GM19099 (cell line): Measurements from ENCODE around the gene HLA-G.

ENCODE experiments used
- POLR2A ChIP-seq: IDR thresholded peaks from 3 replicates; pipeline ENCODE4 v1.6.1; 2011; ENCODE audit warnings: low read depth; ENCODE audit not compliant: insufficient read length; ENCODE audit errors: extremely low read depth

HLA-G gene

DNA sequence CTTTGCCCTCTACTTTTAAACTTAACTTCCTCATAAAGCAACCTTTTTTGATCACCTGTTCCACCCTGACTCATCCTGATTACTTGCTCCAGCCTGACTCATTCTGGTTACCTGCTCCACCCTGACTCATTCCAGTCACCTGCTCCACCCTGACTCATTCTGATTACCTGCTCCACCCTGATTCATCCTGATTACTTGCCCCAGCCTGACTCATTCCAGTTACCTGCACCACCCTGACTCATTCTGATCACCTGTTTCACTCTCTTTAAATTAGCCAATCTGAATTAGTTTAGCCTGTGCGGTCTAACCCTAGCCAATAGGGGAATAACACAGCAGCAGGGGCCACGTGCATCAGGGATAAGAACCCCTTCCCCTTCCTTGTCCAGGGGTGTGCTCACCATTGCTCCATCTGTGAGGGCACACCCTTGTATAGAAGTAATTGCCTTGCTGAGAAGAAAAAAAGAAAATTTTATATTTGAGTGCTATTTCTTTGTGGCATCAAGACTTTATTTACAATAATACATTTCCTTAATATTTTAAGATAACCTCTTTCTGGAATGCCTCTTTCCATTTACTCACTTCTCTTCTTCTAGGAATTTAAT lies 17.9 kb downstream of the HLA-G start:
- TF ChIP-seq POLR2A = no peak

DNA sequence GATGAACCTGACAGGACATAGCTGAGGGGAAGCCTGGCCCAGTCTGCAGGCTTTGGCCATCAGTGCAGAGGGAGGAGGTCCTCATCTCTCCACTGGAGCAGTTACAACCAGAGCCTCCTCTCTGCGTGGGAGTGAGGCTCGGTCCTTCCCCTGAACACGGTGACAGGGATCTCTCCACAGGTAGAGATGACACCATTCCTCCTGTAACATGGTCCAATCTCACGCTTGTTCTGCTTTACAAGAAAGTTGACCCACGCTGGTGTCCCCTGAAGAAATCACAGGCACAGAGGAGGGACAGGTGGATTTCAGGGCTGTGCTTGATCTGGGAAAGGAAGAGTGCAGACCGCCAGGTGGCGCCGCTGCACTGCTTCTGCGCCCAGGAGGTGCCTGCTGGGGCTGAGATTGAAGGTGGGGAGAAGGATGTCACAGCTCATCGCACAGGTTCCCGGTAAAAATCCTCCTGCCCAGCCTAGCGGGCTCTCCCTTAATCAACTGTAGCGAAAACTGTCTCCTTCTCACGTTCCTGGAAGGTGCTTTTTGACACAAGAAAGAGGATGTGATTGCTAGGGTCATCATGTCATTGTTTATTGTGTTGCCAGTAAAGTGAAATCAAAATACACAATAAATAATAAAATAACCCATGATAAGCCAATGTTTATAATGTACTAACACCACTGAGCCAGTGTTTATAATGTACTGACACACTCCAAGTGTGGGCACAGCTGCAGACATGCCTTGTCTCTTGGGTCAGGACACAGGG lies 20.4 kb downstream of the HLA-G start:
- no peak for TF ChIP-seq POLR2A

DNA sequence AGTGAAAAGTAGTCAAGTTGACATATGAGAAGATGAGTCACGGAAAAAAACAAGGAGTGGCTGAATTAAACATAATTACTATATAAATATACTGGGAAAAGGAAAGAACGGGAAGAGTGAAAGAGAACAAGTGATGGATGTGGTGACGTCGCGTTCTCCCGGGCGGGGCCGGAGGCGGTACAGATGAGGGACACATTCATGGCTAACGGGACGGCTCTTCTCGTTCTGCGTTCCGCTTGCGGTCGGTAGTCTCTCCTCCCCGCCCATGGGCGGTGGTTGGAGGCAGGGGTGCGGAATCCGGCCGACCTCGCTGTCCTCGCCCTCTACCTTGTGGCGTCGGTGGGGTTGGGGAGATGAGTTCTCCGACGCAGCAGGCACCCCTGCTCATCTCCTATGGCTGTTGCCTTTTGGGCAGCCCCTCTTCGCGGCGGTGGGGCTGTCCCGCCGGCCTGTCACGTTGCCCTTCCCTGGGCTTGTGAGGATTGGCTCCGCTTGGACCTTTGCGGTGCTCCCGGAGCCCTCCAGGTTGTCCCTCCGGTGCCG lies 22.5 kb downstream of the HLA-G start:
- no peak for TF ChIP-seq POLR2A

DNA sequence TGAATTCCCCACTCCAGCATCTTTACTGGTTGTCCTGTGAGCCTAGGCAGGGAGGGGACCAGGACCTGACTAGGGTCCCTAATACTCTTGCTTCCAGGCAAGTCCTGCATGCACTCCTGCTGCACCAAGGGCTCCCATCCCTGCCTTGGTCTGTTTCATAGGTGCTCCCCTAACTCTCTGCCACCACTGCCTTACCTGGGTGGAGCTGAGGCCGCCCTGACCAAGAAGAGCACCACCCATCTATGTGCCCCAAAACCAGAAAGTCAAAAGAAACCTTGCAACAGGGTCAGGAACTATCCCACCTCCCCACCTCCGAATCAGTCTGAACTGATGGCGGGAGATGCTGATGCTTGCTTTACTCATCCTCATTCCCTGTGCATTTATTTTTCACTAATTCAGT lies 23.6 kb downstream of the HLA-G start:
- no peak for TF ChIP-seq POLR2A

DNA sequence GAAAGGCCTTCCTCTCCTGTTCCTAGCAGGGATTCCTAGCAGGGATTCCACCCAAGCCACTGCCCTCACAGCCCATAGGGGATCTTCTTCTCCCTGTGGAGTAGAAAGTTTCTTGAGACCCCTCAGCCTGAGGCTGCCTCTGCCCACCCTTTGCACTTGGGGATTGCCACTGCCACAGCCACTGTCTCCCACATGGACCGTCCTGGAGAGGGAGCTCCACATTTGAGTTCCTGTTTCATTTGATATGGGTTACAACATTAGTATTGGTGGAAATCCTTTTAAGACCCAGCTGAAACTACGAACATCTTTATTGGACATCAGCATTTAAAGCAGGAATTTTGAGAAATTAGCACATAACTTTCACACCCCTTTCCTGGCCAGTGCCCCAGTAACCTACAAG lies 25.6 kb downstream of the HLA-G start:
- TF ChIP-seq POLR2A = no peak

DNA sequence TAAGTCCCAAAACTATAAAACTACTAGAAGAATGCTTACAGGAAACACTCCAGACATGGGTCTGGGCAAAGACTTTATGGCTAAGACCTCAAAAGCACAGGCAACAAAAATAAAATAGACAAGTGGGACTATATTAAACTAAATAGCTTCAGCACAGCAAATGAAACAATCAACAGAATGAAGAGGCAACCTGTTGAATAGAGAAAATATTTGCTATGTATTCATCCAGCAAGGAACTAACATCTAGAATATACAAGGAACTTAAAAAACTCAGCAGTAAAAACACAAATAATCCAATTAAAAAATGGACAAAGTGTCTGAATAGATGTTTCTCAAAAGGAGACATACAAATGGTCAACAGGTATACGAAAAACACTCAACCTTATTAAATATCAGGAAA lies 30.4 kb downstream of the HLA-G start:
- TF ChIP-seq POLR2A = no peak

DNA sequence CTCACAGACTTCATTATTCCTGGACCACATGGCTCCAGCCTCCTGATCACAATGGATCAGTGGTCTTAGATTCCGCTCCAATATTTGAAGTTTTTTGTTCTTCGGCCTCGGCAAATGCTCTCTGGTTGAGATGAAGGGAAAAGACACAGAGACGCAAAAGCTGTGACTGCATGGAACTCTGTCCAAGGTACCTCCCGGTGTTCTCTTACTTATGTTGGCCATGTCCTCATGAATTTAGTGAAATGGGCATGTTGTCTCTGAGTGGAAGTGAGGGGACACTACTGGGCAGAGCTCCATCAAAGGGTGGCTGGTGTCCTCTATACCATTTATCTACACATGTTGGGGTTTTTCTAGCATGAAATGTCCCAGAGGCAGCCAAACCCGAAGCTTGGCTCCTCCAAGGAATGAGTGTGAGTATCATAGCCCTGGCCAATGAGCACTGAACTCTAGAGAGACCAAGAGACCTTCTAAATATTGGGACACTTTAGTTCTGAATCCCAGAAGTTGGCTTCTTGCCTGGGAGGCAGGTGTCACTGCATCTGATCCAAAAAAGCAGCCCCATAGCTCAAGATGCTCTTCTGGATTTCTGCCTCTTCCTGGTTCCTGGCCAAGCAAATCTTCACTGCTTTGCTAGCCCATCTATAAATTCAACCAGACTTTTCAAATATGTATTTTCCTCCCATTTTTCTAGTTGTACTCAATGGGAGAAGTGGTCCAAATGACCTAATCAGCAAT lies 34.1 kb downstream of the HLA-G start:
- TF ChIP-seq POLR2A = no peak

DNA sequence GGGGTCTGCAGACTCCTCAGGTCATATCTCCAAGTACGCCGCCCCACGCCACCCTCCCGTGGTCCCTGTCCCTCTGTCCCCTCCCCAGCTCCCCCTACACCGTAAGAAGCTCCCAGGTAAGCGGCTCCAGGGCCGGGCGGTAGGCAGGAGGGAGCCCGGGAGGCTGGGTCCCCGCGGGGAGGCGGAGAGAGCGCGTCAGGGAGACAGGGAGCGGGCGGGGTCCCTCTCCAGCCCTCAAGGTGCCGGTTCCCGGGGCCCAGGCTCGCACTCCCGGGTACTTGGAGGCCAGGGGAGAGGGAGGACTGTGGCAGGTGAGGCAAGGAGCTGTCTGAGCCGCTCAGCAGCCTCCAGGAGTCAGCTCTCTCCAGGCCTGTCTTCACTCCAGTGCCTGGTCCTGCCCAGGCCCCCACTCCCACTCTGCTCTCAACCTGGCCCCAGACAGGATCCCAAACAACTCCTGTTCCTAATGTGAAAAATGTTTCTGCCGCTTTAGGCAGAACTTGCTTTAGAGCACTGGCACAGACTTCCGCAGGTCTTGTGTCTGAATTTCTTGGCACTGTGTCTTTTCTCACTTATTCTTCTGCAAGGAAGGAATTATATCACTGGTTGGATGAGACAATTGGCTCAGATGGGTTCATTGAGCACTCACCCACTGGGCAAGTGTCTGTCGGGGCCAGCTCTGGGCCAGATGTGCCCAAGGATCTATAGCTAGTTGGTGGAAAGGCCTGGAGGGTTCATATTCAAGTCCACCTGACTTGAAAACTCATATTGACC lies 36.6 kb downstream of the HLA-G start:
- no peak for TF ChIP-seq POLR2A

DNA sequence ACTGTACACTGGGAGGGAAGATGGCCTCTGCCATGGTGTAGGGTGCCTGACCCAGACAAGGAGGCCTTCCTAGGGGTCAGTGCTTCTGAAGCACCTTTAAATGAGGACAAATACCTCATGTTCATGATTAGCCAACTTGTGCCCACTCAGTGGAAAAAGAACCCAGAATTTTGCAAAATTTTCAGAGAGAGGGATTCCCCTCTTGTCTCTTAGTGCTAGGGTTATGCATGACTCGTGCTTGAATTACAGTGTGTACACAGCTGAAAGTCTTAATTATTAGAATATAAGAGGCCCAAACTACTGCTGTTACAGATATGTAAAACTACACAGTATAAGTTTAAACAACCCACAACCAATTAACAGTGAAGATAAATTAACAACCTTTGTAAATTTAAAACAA lies 38.0 kb downstream of the HLA-G start:
- TF ChIP-seq POLR2A = no peak

DNA sequence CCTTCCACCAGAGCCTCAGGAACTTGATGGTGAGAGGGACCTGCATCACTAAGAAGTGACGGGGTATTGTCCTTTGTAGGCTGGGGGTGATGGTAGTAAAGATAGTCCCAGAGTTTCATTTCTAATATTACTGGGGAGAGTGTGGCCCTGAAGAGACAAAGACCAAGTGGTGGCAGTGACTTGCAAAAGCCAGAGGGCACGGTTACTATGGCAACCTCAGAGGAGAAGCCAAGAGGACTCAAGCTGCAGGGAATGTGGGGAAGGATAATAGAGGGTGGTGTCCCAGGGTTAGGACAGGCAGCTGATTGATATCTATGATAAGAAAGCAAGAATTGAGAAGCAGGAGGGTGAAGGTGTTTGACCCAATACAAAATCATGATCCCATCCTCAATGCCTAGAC lies 42.5 kb downstream of the HLA-G start:
- TF ChIP-seq POLR2A = no peak

DNA sequence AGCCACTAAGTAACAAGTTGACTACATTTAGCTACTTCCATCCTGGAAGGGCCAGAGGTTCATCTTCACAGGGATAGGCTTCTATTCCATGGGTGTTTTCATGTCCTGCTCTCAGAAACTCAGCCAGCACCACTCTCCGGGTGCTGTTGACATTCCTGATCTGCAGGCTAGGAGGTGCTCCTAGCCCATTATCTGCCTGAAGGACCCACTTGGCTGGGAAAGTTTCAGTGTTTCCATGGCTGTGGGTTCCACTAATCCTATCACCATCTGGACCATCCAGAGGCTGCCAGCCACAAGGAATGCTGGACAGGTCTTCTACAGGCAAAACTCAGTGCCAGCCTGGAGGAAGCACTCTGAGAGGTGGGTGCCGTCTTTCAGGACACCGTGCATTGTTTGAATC lies 45.2 kb downstream of the HLA-G start:
- TF ChIP-seq POLR2A = no peak

DNA sequence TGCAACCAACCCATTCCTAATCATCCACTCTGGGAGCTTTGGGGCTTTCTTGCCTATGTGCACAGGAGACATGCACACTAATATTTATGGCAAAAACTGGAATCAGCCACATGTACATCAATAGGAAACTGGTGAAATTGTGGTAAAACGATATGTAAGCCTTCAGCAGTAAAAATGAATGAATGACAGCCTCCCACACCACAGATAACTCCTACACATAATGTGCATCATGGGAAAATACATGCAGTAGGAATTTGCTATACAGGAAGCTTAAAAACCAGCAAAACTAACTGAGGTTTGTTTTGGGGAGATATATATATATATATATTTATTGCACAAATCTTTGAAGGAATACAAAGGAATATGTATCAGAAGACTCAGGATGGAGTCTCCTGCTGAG lies 47.6 kb downstream of the HLA-G start:
- TF ChIP-seq POLR2A = no peak
